GM19025 (cell line): Measurements from ENCODE around the gene SPEM2.

Experiments used
- ATAC-seq: cut with Tn5 transposase; IDR thresholded peaks from one replicate; pipeline ENCODE4 v1.9.1; 2021; ENCODE audit warnings: mild to moderate bottlenecking, low read depth, moderate library complexity; ENCODE audit not compliant: unreplicated experiment

Gene SPEM2

DNA sequence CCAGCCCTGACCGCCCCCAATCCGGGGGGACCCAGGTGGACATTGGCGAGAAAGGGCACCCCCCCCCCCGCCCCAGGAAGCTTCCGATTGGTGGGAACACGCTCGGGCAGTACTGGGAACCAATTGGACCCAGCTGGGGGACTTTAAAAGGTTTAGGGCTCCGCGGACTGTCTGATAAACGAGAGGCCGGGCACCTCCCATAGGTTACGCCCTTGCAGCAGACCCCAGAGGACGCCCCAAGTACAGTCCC, 21.8 kb upstream of the SPEM2 start:
- ATAC-seq, result no peak

DNA sequence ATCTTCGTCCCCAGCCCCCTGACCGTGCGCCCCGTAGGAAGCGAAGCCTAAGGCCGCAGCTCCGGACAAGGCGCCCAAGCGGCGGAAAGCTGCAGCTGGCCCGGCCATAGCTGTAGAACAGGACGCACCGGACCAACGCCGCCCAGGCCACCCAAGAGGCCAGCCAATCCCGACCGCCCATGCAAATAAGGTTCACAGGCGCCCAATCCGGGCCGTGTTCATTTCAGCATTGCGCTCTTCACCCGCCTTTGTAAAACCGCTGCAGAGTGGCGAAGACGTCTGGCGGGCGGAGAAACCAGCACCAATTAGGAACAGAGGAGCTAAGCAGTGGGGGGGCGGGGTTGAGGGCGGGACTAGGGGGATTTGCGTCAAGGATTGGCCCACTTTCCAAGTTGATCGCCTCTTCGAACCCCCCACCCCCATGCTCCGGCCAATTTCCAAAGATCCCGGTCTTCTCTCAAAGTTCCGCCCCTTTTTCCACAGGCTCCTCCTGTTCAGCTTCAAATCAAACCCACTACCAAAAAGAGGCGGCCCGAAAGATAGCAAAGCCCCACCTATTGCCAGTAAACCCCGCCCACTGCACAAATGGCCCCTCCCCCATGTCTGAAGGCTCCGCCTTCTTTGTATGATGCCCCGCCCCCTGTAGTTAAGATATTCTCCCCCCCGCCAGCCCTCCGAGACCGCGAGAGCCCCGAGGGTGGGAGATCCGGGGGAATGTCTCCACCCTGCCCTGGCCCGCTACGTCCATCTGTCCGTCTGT, 21.3 kb upstream of the SPEM2 start, which contains the start of gene TMEM256:
TSS of gene TMEM256 (minus strand) at position 121 of the 760 bp plus-strand sequence. CDS start at position 108, 13 bp downstream.
- ATAC-seq, result peak; percentile 93

DNA sequence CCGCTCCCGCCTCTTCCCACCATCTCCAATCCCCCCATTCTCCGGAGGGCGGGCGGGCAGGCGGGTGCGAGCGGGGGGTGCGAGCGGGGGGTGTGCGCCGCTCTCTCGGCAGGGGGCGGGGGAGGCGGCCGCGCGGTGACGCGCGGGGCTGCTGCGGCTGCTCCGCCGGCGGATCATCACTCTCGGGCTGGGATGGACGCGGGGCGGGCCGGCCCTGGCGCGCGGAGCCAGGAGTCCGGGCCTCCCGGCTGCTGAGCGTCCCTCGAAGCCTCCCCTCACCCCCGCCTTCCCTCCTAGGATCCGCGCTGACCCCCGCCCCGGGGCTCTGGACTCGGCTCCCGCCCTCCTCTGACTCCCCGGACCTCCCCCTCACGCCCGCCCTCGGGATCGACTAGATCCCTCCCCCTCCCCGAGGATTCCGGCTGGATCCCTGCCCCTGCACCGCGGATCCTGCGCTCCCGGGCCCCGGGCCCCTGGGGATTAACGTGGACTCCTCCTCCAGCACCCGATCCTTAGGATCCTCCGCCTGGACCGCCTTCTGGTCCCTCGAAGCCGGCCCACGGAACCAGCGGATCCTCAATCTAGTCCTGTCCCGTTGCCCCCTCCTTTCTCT, 20.6 kb upstream of the SPEM2 start:
- ATAC-seq, result peak; percentile 6

DNA sequence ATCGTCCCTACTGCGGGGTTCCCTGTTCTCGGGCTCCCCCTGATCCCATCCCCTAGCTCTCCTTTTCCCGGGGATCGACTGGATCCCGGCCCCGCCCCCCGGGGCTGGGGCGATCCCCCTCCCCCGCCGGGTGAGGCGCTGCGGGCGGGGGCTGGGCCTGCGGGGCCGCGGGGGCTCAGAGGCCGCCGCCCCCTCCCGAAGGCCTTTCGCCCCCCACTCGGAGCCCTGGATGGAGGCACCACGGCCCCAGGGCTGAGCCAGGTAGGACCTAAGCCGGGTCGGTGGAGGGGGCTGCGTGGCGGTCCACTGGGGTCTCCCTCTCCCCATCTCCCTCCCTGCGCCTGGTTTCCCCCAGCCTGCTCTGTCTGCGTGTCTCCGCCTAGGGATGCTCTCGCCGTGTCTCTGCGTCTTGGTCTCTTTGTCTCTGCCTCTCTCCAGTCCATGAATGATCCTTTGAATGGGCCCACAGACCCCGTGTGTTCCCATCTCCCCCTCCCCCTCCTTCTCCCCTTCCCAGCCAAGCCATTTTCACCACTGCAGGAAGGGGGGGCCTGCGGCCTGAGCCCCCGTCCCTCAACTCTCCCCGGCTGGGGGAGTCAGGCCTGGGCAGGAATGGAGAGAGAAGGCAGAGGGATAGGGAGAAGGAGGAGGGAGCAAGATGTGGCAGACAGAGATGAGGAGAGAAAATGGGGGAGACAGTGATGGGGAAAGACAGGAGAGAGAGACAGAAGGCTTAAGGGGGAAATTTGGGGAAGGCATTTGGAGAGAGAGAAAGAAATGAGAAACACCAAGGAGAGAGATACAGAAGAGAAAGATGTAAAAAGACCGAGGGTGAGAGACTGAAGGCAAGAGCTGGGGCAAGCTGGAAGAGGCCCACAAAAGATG, 19.8 kb upstream of the SPEM2 start:
- no peak for ATAC-seq

DNA sequence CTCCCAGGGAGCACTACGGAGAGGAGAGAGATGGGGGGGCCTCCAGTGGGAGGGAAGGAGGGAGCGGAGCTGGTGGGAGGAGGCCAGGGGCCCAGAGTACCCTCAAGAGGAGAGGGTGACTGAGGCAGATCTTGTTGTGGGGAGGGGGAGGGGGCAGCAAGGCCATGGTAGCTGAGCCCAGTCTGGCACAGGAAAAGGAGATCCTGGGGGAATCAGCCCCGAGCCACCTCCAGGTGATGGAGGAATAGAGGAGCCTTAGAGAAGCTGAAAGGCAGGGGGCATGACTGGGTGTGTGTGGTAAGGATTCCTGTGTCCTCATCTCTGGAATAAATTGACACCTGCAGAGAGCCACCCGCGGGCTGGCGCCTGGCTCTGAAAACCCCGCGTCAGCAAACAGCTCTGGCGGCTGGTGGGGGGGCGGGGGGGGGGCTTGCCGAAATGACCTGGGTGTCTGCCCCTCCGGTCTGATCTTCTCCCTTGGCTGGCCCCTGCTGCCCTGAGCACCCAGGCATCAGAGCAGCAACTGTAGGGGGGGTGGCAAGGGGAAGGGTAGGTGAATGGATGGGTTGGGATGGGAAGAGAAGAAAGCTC, 19.1 kb upstream of the SPEM2 start:
- no peak for ATAC-seq

DNA sequence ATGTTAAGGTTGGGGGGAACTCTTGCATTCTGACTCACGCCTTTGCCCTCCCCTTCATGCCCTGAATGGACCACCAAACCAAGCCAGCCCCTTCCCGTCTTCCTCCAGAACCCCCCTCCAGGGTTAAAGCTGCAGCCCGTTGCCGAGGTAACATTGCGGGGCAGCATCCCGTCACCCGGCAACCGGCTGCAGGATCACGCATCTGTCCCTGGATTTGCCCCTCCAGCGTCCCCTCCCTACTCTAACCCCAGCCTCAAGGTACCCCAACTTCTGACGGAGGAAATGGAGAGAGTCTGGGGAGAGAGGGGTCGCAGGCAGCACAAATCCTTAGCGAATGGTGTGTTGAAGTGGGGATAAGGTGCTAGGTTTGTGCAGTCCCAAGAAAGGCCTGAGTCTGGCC, 18.3 kb upstream of the SPEM2 start:
- no peak for ATAC-seq

DNA sequence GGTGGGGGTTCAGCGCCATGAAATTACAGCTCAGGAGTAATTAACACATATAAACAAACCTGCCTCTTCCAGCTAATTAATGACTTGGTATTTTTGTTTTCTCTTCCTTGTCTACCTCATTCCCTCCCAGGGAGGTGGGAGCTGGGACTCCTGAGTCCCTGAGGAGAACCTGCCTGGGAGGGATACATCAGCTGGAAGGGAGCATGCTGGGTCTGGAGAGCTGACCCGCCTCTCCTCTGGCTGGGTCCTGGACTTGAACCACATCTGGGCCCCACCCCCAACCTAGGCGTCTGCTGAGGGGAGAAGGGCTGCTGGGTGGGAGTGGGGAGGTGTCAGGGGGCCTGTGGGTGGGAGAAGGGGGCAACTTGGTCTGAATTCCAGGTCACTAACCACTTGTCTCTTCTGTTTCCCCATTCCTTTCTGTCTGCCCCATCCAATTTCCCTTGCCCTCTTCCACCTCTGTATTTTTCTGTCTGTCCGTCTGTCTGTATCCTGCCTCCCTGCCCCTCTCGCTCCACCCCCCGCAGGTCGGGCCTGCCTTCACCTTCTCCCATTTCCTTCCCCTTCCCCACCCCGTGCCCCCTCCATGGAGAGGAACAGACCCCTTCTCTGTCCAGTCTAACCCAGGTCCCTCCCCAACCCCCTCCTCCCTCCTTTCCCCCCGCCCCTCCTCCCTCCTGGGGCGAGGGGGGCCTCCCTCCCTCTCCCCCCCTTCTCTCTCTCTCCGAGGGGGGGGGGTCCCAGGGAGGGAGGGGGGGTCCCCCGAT, 17.7 kb upstream of the SPEM2 start, which contains the start of gene NLGN2:
TSS of gene NLGN2 (plus strand) at position 361 of the 767 bp plus-strand sequence. CDS start 411 bp downstream, outside the sequence.
- ATAC-seq, result no peak

DNA sequence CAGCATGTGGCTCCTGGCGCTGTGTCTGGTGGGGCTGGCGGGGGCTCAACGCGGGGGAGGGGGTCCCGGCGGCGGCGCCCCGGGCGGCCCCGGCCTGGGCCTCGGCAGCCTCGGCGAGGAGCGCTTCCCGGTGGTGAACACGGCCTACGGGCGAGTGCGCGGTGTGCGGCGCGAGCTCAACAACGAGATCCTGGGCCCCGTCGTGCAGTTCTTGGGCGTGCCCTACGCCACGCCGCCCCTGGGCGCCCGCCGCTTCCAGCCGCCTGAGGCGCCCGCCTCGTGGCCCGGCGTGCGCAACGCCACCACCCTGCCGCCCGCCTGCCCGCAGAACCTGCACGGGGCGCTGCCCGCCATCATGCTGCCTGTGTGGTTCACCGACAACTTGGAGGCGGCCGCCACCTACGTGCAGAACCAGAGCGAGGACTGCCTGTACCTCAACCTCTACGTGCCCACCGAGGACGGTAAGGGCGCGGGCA, 17.1 kb upstream of the SPEM2 start:
- ATAC-seq, result no peak

DNA sequence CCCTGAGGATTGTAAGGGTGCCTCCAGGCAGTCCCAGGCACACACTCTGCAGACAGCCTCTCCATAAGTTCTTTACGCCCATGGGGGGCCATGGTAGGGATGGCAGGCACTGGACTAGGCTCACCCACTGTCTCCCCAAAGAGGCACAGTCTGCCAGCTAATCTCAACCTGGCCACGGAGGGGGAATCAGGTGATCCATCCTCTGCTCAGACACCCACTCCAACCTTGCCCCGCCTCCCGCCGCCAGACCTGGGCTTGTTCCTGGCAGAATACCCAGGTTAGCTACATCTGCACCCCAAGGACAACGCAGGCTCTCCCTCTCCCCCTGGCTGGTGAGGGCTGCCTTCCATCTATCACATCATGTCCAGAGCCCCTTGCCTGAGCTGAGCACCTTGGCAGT, 16.6 kb upstream of the SPEM2 start:
- ATAC-seq, result no peak

DNA sequence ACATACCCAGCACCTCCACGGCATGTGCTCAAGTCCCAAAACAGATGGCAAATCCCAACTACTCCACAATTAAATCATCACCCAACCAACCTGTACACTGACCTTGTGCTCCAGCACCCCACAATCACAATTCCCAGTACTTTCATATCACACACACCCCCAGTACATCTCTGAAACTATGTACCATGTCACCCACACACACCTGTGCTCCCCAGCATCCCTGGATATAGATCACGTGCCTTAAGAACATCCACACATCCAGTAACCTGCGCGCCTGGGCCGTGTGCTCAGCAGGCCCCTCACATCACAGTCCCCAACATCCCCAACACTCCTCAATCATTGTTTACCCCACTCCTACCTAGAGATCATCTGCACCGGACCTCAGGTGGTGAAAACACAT, 15.7 kb upstream of the SPEM2 start:
- no peak for ATAC-seq

DNA sequence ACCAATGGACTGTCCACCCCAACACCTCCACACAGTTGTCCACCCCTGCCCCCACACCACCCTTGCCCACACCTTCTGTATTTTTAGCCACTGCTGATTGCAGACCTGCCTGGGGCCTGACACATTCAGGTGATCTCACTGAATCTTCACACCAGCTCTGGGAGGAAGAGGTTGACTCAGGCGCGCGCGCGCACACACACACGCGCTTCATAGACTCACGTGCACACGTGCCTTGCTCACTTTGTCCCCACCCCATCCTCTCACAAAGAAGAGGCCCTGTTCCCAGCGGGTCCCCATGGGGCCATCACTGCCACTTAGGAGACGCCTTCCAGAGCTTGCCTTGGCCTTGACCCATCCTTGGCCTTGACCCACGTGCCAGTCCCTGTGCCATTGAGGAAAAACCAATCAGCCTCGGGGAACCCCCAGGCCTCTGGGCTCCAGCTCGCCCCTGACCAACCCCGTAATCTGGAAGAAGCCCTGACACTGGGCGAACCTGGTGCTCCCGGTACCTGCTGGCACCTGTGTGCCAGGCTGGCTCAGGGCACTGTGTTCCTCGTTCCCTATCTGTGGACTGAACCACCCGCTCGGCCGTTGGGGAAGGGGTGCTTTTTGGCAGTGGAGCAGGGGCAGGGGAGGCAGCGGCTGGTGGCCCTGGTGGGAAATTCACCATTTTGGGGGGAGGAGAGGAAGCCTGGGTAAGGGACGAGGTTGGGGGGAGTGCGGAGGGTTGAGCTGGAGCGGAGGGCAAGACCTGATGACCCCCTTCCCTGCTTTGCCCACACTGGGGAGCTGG, 14.6 kb upstream of the SPEM2 start:
- ATAC-seq, result no peak

DNA sequence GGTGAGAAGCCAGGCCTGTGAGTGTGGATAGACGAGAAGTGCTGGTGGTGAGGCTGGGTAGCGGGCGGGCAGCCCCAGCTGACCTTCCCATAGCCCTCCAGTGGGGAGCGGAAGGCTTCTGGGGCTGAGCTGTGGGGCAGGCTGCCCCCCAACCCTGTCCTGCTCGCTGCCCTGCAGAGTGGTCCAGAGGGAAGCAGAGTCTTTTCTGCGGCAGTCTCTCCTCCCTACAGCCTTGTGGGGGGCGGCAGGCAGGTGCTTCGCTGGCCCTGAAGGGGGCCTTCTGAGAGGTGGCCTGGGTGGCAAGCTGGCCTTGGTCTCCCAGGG, 14.0 kb upstream of the SPEM2 start:
- ATAC-seq, result no peak

DNA sequence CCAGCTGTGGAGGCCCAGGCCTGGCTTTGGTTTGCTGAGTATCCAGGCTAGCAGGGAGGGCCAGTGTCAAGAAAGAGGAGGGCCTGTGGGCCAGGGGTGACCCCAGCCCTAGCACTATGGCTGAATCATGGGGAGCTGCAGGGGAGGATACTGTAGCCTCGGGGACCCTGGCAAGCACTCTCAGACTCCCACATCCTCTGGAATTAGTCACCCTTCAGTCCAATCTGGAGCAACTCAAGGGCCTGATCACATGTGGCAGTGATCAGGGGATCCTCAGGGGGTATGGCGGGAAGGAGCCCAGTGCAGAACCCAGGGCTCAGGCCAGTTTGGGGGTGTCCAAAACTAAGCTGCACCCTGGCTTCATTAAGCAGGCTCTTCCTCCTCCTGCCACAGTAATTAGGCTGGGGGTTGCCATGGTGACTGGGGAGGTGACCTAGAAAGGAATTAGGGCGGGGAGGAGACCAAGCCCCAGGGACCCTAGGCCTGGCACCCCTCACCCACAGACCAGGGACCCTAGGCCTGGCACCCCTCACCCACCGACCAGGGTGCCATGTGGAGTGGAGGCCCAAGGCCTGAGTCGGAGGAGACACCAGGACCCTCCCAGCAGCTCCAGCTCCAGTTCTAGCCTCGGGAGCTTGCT, 11.9 kb upstream of the SPEM2 start:
- ATAC-seq, result no peak

DNA sequence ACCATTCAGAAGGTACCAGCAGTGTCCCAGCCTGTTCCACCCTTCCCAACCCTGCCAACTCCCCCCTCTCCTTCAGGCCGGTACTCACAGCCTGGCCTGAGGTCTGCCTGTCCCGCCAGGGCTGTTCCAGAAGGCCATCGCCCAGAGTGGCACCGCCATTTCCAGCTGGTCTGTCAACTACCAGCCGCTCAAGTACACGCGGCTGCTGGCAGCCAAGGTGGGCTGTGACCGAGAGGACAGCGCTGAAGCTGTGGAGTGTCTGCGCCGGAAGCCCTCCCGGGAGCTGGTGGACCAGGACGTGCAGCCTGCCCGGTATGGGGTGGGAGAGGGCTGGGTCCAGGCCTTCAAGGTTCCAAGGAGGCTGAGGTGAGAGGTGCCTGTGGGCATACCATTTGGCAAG, 10.6 kb upstream of the SPEM2 start:
- ATAC-seq, result no peak

DNA sequence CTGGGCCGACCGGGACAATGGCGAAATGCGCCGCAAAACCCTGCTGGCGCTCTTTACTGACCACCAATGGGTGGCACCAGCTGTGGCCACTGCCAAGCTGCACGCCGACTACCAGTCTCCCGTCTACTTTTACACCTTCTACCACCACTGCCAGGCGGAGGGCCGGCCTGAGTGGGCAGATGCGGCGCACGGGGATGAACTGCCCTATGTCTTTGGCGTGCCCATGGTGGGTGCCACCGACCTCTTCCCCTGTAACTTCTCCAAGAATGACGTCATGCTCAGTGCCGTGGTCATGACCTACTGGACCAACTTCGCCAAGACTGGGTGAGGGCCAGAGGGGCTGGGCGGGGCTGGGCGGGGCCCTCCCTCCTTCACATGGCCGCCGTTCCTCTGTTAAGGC, 9.6 kb upstream of the SPEM2 start:
- ATAC-seq, result no peak

DNA sequence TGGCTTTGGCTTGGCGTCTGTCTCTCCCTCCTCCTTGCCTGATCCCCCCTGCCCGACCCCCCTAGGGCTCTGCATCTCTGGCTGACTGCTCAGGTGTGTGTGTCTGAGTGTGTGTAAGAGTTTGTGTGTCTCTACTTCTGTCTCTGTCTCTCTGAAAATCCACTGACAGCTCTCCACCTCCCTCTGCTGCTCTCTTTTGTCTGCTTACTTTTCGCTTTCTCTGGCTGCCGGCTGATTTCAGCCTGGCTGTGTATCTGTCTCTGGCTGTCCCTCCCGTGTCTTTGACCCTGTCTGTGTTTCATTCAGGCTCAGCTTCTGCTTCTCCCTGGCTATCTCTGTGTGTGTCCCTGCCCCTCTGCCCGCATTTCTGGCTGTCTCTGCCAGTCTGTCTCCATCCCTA, 9.1 kb upstream of the SPEM2 start:
- no peak for ATAC-seq

DNA sequence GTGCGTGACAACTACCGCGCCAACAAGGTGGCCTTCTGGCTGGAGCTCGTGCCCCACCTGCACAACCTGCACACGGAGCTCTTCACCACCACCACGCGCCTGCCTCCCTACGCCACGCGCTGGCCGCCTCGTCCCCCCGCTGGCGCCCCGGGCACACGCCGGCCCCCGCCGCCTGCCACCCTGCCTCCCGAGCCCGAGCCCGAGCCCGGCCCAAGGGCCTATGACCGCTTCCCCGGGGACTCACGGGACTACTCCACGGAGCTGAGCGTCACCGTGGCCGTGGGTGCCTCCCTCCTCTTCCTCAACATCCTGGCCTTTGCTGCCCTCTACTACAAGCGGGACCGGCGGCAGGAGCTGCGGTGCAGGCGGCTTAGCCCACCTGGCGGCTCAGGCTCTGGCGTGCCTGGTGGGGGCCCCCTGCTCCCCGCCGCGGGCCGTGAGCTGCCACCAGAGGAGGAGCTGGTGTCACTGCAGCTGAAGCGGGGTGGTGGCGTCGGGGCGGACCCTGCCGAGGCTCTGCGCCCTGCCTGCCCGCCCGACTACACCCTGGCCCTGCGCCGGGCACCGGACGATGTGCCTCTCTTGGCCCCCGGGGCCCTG, 8.3 kb upstream of the SPEM2 start:
- ATAC-seq, result no peak

DNA sequence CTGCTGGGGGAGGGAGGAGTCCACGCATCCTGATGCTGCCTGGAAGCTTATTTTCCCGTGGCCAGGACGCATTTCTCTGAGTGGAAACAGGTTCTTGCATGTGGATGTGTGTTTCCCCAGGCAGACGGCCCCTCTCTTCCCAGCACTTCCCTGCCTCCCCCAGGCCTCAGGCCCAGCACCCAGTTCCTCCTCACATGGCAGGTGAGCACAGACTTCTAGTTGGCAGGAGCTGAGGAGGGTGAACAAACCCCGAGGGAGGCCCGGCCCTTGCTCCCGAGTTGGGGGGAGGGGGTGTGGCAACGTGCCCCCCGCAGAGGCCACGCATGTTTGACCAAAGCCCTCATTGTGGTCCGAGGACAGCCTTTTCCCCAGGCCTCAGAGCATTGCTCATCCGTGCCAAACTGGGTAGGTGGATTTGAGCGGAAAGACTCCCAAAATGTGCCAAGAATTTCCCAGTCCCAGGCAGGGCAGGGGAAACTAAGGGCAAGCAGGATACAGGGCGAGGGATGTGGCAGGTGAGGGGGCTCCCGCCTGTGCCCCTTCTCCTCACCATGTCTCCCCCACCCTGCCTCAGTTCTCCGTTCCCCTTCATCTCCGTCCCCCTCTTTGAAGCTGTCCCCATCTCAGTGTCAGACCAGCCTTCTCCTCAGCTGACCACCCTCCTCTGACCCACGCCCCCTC, 6.8 kb upstream of the SPEM2 start:
- ATAC-seq, result no peak
